ENCODE results near the gene MAP4.
"Not testable (repeated sequence)": the region's sequence is repeated elsewhere in the genome, so short reads cannot be mapped to it uniquely, and the experiment has no call there.

Gene MAP4, protein sequence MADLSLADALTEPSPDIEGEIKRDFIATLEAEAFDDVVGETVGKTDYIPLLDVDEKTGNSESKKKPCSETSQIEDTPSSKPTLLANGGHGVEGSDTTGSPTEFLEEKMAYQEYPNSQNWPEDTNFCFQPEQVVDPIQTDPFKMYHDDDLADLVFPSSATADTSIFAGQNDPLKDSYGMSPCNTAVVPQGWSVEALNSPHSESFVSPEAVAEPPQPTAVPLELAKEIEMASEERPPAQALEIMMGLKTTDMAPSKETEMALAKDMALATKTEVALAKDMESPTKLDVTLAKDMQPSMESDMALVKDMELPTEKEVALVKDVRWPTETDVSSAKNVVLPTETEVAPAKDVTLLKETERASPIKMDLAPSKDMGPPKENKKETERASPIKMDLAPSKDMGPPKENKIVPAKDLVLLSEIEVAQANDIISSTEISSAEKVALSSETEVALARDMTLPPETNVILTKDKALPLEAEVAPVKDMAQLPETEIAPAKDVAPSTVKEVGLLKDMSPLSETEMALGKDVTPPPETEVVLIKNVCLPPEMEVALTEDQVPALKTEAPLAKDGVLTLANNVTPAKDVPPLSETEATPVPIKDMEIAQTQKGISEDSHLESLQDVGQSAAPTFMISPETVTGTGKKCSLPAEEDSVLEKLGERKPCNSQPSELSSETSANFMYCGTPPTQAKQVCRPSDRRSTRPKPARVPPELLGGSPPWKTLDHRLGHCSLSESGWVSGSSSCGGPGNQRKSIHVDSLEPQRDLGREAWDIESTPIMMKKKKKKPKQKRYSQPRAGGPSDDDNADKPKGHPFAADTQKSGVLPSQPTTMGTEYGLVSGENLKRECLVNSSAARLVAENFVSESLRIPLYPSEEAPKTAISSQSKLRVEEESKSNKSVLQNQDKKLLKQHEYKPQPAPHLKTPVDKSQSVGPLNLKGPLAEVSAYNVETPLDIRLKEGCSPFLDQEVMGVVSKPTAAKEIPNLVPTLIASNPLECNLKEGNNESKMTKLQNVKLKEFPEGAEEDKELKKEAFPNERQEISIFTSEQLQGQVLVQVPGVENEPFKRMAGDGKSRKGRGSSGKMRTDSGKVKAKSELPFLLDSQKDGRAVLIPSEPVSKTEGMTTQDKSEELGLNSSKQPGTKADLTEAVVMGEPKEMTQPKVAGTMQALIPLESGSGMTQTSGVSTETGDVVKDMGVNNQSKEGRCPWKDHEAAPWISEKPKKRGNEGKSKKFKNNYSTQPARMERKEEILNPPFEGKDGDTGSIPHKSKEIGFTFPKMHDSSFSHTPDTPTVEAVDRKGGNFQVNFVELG (N-terminal part only)

DNA sequence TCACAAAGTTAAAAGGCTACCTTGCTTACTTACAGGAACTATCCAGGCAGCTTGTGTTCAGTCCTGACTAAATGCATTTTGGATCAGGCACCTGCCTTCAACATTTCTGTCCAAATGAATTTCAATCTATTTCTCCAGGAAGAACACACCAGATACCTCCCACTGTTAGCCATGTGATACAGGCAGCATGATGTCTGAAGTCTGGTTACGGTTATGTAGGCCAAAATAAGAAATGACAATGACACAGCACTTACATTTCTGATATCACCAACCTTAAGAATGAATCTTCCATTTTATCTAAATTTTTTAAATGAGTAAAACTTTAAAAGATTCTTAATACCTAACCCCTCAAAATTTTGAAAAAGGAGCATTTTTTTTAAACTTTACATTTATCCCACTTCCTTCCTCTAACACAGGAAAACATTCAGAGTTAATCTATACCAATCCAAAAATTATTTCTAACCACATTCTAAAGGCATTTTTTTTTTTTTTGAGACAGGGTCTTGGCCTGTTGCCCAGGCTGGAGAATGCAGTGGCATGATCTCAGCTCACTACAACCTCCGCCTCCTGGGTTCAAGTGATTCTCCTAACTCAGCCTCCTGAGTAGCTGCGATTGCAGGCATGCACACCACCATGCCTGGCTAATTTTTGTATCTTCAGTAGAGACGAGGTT is at the start of gene MAP4:
TSS of gene MAP4 (minus strand) at position 116 of the 673 bp plus-strand sequence. CDS start 17,556 bp downstream, outside the sequence.
- no peak for DNase-seq (ENCODE audit: low spot score)

GRCh38 chr3:48065035-48065434 is 48.8 kb upstream of the MAP4 start:
- no peak for DNase-seq (ENCODE audit: low spot score)

- DNase-seq (ENCODE audit: low spot score), result no peak
Observed at GRCh38 chr3:48064292-48064829, 48.1 kb upstream of the MAP4 start.

DNA sequence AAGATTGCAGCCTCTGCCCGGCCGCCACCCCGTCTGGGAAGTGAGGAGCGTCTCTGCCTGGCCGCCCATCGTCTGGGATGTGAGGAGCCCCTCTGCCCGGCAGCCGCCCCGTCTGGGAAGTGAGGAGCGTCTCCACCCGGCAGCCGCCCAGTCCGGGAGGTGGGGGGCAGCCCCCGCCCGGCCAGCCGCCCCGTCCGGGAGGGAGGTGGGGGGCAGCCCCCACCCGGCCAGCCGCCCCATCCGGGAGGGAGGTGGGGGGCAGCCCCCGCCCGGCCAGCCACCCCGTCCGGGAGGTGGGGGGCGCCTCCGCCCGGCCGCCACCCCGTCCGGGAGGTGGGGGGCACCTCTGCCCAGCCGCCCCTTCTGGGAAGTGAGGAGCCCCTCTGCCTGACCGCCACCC is 45.4 kb upstream of the MAP4 start:
- not testable (repeated sequence) for DNase-seq (ENCODE audit: low spot score)

DNA sequence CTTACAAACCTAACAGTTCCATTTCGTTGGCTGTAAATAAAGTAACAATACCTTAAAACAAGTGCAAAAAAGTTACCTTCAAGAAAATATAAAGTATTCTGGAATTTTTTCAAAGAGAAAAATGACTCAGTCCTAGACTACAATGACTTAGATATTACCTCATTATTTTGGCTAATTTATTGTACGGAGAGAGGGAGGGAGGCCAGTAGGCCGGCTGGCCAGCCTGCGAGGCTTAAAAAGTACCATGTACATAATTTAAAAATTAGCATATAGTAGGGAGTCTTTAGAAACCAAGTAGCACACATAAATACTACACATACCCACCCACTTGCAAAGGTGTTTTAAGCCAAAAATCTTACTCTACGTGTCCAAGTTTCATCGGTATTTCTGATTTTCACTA is 41.9 kb upstream of the MAP4 start:
- DNase-seq (ENCODE audit: low spot score), result no peak

DNA sequence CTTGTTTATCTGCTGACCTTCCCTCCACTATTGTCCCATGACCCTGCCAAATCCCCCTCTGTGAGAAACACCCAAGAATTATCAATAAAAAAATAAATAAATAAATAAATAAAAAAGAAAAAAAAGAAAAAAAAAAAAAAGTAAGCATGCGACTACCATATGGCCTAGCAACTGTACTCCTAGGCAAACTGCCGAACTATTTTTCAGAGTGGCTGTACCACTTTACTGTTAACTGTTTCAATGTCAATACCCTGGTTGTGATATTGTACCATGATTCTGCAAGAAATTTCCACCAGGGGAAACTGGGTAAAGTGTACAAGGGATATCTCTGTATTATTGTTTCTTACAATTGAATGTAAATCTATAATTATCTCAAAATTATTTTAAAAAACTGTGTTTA is 41.3 kb upstream of the MAP4 start:
- DNase-seq (ENCODE audit: low spot score), result no peak

DNA sequence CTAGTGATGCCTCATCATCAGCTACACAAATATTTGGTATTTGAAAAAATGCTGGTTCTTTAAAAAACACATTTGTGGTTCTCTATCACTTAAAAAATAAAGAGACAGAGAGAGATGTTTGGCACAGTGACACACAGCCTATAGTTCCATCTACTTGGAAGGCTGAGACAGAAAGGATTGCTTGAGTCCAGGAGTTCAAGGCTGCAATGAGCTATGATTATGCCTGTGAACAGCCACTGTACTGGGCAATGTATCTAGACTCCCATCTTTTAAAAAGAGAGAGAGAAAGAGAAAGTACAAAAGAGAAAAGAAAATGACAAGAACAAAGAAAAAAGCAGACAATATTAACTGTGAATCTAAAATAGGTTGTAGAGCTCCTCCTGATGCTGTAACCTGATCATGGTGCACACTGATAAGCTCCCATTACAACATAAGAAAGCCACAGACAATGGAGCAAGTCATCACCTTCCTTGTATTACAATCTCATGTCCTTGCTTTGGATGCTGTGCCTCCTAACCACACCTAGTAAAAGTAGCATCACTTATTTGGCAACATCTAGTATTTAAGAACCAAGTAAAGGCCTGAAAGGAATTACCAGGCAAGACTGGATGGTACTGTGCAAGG is 31.7 kb upstream of the MAP4 start:
- DNase-seq (ENCODE audit: low spot score), result no peak

GRCh38 chr3:48042071-48042760 is 26.0 kb upstream of the MAP4 start:
- DNase-seq (ENCODE audit: low spot score), result no peak

- DNase-seq (ENCODE audit: low spot score), result peak; percentile 13
Observed at GRCh38 chr3:48039487-48040190, 23.4 kb upstream of the MAP4 start.

DNA sequence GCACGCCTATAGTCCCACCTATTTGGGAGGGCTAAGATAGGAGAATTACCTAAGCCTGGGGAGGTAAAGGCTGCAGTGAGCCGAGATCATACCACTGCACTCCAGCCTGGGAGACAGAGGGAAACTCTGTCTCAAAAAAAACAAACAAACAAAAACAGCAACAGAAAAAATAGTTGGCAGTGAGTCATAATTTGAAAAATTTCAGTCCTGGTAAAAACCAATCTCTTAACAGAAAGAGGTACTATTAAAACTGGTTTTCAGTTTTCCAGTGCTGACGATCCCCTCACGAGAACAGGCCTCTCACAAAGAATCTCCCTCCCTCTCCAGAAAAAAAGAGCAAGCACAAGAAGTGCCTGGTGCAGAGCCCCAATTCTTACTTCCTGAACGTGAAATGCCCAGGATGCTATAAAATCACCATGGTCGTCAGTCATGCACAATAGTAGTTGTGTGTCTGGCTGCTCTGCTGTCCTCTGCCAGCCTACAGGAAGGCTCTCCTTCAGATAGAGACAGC is 22.8 kb upstream of the MAP4 start:
- DNase-seq (ENCODE audit: low spot score), result no peak

DNA sequence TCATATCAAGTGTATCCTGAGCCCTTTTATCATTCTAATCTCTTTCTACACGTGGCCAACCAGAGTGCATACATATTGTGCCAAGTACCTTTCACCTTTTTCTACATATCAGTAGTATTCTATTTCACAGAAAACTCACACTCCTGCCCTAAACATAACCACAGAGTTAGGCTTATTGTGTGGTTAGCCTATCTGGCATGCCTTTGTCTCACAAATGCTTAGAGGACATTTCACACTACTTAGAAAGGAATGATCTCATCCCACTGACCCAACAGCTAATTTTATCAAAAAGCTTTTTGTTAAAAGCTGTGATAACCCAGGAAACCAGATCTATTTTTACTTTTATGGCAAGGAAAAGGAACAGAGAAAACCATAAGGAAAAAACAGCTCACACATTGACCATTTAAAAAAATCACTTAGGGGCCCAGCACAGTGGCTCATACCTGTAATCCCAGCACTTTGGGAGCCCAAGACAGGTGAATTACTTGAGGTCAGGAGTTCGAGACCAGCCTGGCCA is 17.8 kb upstream of the MAP4 start:
- peak; percentile 23 for DNase-seq (ENCODE audit: low spot score)

- no peak for DNase-seq (ENCODE audit: low spot score)
Observed at GRCh38 chr3:48030188-48030587, 14.0 kb upstream of the MAP4 start.

- DNase-seq (ENCODE audit: low spot score), result no peak
Observed at GRCh38 chr3:48026951-48027908, 11.0 kb upstream of the MAP4 start.

DNA sequence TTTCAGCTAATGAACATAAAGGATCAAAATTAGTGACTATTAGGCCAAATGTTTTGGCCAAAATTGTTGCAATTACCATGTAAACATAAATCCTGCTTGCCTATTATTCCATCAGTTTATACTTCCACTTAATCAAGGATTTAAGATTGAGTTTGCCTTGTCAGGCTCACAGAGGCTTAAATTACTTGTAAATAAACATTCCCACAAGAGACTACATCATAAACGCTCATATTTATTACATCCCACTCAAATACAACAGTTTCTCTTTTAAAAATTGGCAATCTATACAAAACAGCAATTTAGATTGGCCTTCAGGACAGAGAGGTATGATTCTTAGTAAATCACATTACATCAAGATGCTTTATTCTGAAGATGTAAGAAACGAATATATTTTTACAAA is 9.9 kb upstream of the MAP4 start:
- DNase-seq (ENCODE audit: low spot score), result no peak

DNA sequence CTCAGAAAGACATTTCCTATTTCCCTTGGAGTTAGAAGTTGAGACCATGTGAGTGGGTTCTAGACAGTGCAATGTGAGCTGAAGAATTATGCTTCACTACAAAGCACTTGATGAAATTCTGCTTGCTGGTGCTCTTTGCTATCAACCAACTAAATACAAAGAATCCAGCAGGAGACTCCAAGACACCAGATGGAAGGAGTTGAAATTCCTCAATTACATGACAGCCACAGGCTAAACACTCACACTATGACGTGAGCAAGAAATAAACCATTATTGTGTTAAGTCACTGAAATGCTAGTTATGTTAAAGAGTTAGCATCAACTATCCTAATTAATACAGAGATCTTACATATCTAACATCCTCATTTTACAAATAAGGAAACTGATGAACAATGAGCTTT is 8.2 kb upstream of the MAP4 start:
- no peak for DNase-seq (ENCODE audit: low spot score)

DNA sequence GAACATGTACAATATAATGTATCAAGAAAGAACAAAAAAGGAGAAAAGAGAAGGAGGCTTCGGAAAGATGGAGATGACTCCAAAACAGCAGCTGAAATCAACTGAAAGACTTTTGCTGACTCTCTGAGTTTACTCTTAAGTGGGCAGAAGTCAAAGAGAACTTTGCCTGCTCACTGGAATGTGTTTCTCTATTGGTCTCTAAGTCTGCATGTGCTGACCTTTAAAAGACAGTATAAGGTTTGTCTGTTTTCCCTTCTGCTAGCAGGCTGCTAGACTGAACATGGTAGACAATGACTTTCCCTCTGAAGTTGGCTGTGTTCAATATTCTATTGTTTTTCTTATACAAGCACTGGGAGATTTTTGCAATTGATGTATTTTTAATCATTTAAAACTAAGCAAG is 7.2 kb upstream of the MAP4 start:
- DNase-seq (ENCODE audit: low spot score), result no peak

GRCh38 chr3:48022178-48022577 is 6.0 kb upstream of the MAP4 start:
- no peak for DNase-seq (ENCODE audit: low spot score)

- DNase-seq (ENCODE audit: low spot score), result no peak
Observed at GRCh38 chr3:48018841-48019240, 2.6 kb upstream of the MAP4 start.

Measured in iPS-NIHi11 (cell line).